ENCODE data around the gene U2AF2.

U2AF2 gene

DNA sequence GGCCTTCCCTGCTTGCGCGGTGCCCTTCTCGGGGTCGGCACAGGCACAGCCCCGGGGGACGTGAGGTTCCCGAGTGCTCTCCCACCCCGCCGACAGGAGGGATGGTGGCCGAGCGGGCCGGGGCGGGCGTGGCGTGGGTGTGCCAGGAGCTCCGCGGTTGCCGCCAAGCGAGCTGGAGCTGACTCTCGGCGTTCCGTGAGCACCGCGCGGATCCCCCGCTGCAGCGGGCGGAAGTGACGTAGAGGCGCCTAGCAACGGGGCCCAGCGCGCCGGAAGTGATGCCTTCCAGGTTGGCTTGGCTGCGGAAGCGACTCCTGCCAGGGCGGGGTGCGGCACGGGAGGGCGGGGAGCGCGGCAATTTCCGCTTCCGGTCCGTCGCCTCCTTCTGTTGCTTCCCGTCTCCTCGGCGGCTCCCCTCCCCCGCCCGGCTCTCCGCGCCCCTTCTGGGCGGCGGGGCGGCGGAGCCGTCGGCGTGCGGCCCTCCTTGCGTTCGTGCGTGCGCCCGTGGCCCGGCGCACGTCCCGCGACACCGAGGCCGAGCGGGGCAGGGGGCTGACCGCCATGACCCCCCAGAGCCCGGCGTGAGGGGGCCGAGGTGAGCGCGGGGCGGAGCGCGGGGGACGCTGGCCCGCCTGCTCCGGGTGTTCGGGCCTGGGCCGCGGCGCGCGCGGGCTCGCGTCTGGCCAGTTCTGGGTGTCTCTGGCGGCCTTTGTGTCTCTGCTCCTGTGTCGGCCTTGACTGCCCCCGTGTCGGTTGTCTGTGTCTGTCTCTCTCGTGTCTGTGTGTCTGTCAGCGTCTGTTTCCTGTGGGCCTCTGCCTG, 20.2 kb downstream of the U2AF2 start, which contains the start of gene EPN1:
TSS of gene EPN1 (plus strand) at position 386 of the 820 bp plus-strand sequence. CDS start 3,402 bp downstream, outside the sequence.
- DNase-seq (ENCODE audit: low spot score) = peak; percentile 99

DNA sequence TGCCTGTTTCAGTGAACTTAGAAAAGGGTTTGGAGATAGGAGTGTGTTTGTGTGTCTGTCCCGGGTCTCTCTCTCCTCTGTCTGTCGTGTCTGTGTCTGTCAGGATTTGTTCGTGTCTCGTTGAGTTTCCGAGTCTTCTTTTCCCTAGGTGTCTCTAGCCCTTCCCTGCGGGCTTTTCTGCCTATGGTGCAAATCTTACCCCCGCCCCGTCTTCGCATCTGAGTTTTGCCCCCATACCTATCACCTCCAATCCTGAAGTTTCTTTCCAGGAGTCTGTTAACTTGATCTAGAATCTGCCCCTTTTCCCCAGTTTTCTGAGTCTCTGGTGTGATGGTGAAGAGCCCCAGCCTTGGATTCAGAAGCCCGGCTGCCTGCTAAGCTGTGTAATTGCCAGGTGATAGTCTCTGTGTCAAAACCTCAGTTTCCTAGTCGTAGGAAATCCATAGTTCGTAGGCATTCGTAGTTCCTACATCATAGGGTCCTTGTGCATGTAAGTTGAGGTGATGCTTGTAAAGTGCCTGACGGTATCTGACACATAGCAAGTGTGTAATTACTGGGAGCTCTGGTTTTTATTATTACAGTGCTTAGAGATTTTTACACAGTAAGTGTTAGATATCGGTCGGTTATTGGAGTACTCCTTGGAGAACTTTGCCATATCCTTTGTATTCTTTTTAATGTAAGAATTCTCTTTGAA, 21.0 kb downstream of the U2AF2 start:
- no peak for DNase-seq (ENCODE audit: low spot score)

DNA sequence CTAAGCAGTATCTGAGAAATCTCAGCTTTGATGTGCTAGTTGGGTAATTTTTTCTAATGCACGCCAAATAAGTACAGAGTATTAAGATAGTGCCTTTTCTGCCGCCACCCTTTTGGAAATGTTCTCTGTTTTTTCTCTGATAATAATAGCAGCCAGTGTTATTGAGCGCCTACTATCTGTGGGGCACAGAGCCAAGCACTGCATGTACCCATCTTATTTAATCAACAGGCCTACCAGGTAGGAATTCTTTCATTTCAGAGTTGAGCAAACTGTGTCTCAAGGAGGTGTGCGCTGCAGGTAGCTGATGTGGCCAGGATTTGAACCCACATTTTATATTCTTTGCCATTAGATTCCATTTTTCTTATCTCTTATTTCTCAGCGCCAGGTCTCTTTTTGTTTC, 21.5 kb downstream of the U2AF2 start:
- no peak for DNase-seq (ENCODE audit: low spot score)

DNA sequence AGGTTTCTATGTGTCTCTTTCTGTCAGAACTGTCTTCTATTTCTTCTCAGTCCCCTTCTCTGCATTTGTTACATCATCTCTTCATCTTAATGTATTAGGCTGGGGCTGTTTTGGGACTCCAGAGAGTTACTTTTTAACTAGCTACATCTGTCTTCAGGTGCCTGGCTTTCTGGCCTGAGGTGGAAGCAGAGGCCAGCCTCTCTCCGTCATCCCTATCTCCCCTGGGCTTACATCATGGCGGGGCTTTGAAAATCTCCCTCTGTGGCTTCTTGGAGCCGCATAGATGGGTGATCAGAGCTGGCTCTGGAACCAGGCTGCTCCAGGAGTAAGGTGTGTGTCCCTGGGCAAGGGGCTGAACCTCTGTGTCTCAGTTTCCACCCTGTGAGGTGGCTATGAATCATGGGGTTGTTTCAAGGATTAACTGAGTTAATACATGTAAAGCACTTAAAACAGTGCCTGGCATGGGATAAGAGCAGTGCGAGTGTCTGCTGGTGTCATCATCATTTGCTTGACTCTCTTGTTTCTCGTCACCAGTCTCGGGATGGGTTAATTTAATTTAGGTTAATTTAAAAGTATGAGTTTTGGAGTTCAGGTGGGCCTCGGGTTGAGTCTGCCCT, 22.2 kb downstream of the U2AF2 start:
- no peak for DNase-seq (ENCODE audit: low spot score)

DNA sequence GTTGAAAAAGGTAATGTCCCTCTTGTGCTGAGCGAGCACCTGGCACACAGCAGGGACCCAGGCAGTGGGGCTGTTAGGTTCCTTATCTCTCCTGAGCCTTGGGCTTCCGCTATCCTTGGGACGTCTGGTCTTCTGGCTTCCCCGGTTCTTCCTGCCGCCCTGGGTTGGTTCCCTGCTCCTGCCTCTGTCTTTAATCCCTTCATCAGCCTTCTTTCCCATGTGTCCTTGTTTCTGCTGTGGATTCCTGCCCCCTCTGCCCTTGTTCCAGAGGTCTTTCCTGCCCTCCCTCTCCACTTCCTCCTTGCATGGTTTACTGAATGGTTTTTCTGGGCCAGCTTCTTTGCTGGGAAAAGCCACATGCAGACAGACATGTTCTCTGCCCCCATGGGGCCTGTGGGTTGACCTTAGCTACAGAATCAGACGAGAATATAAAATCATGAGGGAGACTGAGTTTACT, 22.8 kb downstream of the U2AF2 start:
- no peak for DNase-seq (ENCODE audit: low spot score)

GRCh38 chr19:55678121-55678671, 23.4 kb downstream of the U2AF2 start:
- DNase-seq (ENCODE audit: low spot score) = no peak

- no peak for DNase-seq (ENCODE audit: low spot score)
These were observed 24.8 kb downstream of the U2AF2 start for GRCh38 chr19:55679343-55680257.

DNA sequence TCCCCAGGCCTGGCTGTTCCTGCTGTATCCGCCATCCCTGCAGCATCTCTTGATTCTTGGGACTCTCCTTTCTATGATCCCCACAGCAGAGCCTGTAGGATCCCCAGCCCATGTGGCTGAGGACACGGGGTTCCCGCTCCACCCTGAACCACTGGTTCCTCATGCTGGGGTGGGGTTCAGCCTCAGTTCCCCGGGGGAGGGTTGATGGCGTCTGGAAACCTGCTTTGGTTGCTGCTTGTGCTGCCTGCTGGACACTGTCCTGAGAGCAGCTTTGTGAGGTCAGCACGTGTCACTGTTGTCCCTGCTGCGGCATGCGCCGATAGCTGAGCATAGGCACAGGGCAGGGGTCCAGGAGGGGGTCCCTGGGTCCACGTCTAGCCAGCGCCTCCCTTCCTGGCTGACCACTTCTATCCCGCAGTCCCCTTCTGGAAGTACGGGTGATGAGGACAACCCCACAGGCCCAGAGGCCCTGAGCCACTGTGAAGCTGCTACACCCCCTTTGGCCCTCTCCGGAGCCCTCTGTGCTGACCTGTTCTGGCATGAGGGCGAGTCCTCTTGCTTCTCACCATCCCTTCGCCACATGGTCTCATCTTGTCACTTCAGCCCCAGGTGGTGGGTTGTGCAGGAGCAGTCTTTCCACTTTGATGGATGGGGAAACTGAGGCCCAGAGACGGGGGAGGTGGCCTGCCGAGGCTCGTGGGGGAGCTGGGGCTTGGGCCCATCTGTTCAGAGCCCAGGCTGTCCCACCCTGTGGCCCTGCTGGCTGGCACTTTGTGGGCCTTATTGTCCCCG, 25.7 kb downstream of the U2AF2 start:
- no peak for DNase-seq (ENCODE audit: low spot score)

GRCh38 chr19:55681131-55682092, 26.6 kb downstream of the U2AF2 start:
- no peak for DNase-seq (ENCODE audit: low spot score)

GRCh38 chr19:55683449-55684261, 28.8 kb downstream of the U2AF2 start:
- DNase-seq (ENCODE audit: low spot score) = no peak

DNA sequence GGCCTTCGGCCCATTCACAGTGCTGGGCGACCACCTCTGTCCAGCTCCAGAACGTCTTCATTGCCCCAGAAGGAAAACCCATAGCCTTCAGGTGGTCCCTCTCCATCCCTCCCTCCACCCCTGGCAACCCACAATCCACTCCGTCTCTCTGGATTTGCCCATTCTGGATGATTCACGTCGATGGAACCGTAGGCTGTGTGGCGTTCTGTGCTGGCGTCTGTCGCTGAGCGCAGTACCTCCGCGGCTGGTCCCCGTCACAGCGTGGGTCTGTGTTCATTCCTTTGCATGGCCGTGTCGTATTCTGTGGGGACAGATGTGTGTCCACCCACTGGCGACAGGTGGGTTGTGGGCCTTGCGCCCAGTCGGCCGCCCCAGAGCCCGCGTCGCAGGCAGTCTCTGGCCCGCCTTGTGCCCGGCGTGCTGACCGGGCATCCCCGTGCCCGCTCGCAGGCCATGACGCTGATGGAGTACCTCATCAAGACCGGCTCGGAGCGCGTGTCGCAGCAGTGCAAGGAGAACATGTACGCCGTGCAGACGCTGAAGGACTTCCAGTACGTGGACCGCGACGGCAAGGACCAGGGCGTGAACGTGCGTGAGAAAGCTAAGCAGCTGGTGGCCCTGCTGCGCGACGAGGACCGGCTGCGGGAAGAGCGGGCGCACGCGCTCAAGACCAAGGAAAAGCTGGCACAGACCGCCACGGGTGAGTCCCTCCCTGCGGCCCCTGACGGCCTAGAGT, 30.3 kb downstream of the U2AF2 start:
- DNase-seq (ENCODE audit: low spot score) = no peak

DNA sequence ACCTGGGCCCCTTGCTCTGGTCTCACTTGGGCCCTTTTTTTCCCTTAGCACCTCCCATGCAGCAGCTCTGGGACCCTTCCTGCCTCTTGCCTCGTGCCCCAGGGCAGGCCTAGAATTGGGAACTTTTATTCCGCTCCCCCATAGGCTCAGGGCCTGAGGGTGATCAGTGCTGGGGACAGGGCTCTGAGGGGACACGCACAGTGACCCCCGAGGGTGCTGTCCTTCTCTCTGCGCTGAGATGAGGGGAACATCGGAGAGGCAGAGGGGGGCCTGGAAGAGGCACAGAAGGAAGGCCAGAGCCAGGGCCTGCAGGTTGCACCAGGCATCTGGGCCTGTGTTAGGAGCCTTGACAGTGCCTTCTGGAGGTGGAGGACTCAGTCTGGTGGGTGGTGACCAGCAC, 30.9 kb downstream of the U2AF2 start:
- DNase-seq (ENCODE audit: low spot score) = no peak

GRCh38 chr19:55686311-55687050, 31.6 kb downstream of the U2AF2 start:
- DNase-seq (ENCODE audit: low spot score) = no peak

DNA sequence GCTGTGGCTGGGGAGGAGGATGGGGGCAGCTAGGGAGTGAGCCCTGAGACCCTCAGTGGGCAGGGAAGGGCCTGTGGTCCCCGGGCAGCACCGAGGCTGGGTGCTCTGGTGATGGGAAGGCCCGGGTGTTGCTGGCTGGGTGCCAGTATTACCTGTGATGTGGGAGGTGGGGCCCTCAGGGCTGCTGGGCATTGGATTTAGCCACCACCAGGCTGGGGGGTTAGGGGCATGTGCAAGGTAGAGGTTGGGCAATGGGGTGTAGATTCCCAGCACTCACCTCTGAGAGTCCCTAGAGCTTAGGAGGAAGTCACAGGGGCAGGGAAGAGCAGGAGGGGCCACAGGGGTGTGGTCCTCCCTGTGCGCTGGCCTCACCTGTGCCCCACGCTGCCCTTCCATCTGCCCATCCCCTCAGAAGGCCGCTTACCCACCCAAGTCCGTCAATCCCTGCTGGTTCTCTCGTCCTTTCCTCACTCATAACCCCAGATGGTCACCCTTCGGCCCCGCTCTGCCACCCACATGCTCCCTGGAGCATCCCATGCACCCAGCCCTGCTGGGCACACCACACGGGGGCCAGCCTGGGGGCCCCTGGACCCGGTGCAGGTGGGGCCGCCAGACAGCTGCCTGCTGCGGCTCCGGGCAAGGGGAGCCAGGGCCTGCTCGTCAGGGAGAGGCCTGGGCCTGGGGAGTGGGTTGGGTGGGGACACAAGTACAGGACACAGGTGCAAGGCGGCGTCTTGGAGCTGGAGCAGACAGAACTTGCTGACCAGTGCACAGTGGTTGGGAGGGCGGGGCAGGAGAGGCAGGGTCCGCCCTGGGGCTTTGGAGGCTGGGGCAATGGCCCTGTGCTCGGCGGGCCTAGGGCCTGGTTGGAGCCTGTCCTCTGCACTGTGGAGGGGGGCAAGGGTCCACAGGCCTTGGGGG, 32.7 kb downstream of the U2AF2 start:
- no peak for DNase-seq (ENCODE audit: low spot score)

DNA sequence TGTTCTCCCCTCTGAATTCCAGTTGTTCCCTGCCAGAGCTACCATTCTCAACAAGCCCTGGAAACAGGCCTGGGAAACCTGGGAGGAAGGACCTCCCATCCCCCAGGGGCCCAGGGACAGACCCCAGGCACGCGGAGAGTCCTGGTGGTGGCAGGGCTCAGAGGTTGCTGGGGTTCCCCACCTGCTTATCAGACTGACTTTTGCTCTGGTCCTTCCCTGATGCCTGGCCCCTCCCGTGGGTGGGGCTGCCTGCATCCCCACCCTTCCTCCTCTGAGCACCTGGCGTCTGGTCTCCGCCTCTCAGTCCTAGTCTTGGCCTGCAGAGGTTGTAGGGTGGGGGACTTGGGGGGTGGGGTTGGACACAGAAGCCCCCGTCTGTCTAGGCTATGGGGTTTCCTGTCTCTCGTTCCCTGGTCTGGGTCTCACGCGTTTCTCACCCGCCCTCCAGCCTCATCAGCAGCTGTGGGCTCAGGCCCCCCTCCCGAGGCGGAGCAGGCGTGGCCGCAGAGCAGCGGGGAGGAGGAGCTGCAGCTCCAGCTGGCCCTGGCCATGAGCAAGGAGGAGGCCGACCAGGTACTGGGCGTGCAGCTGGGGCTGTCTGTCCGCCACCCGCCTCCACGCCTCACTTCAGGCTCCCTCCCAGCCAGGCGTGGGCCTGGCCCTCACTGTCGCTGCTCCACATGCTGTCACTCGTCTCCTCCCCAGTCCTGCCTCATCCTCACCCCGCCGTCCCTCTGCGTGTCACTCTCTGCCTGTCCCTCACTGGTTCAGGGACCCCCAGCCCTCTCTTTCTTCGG, 33.8 kb downstream of the U2AF2 start:
- no peak for DNase-seq (ENCODE audit: low spot score)
